ENCODE measurements around the gene DCTN3.

DNA sequence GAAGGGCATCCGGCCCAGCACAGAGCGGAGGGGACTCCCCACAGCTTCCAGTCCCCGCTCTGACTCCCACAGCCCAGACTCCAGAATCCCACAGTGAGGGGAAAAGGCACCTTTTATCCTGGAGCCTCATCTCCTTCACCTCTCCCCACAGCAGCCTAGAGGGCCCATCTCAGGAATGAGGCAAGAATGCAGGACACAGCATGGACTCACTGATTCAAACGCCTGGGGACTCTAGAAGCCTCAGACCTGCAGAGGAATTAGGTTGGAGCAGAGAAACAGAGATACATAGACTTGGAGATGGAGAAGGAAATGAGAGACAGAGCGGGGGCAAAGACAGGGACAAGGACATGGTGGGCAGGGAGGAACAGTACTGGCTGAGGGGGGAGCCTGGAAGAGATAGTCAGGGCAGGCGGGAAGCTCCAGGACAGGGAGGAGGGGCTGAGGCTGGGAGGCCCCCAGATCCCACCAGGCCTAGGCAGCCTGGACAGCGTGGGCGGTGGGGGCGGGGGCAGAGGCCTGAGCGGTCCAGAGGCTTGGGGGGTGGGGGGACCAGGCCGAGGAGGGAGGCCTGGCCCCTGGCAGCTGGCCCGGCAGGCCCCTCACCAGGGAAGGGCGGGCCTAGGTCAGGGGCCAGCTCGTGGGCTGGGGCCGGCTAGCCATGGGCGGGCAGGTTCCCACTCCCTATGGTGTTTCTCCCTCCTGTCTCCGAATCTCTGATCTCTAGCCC, 46.5 kb downstream of the DCTN3 start:
- TF ChIP-seq, protein P1, sequence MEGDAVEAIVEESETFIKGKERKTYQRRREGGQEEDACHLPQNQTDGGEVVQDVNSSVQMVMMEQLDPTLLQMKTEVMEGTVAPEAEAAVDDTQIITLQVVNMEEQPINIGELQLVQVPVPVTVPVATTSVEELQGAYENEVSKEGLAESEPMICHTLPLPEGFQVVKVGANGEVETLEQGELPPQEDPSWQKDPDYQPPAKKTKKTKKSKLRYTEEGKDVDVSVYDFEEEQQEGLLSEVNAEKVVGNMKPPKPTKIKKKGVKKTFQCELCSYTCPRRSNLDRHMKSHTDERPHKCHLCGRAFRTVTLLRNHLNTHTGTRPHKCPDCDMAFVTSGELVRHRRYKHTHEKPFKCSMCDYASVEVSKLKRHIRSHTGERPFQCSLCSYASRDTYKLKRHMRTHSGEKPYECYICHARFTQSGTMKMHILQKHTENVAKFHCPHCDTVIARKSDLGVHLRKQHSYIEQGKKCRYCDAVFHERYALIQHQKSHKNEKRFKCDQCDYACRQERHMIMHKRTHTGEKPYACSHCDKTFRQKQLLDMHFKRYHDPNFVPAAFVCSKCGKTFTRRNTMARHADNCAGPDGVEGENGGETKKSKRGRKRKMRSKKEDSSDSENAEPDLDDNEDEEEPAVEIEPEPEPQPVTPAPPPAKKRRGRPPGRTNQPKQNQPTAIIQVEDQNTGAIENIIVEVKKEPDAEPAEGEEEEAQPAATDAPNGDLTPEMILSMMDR (conservative IDR thresholded peaks at IDR 0.05) = no peak
- no peak for TF ChIP-seq EZH2 (IDR thresholded peaks at IDR 0.05; ENCODE audit: low read depth)
